Fibroblast of lung (primary cell): ENCODE results near the gene ZFP36L1. TPM values are rescaled to one million over a fixed set of nuclear protein-coding genes. Genes with fewer than 3 reads are reported as not detected.

Source experiments
- DNase-seq, 2 donors: peaks; one replicate each; pipeline versions ENCODE4 v3.0.0 to v3.0.0-alpha.2; 2010; ENCODE audit warnings: low read depth in 2 of 2
- H2AFZ ChIP-seq: 2 replicates; pipeline ENCODE4 v1.5.1; 2012; ENCODE audit warnings: low read length, control low read depth, inconsistent platforms
- H3K27ac ChIP-seq: 2 replicates; pipeline ENCODE4 v1.5.1; 2011; ENCODE audit warnings: low read length, control low read depth; ENCODE audit not compliant: insufficient read depth
- H3K27me3 ChIP-seq: 2 replicates; pipeline ENCODE4 v1.5.1; 2011; ENCODE audit warnings: mild to moderate bottlenecking, low read length; ENCODE audit not compliant: control insufficient read depth, insufficient read depth
- H3K36me3 ChIP-seq: 2 replicates; pipeline ENCODE4 v1.5.1; 2011; ENCODE audit warnings: low read length; ENCODE audit not compliant: control insufficient read depth, insufficient read depth
- H3K4me1 ChIP-seq: 2 replicates; pipeline ENCODE4 v1.5.1; 2011; ENCODE audit warnings: low read length; ENCODE audit not compliant: control insufficient read depth, insufficient read depth; ENCODE audit errors: extremely low read depth
- H3K4me2 ChIP-seq: 2 replicates; pipeline ENCODE4 v1.5.1; 2011; ENCODE audit warnings: low read length, control low read depth; ENCODE audit not compliant: insufficient read depth; ENCODE audit errors: extremely low read depth
- H3K4me3 ChIP-seq, 4 experiments: fragments of 200-600 bp in 1 of 4; sonication (generic) in 1 of 4; replicated peaks in 1 of 4; 2 replicates each; pipeline ENCODE4 v1.5.1; 2011 to 2016; ENCODE audit warnings: low read length in 4 of 4, low read depth in 3 of 4, mild to moderate bottlenecking in 3 of 4, control low read depth in 2 of 4, inconsistent platforms in 1 of 4, mixed read lengths in 1 of 4; ENCODE audit not compliant: insufficient read depth in 1 of 4; ENCODE audit errors: control extremely low read depth in 1 of 4
- H3K79me2 ChIP-seq: 2 replicates; pipeline ENCODE4 v1.5.1; 2012; ENCODE audit warnings: mild to moderate bottlenecking, low read length, inconsistent platforms; ENCODE audit not compliant: control insufficient read depth, insufficient read depth
- H3K9ac ChIP-seq: 2 replicates; pipeline ENCODE4 v1.5.1; 2011; ENCODE audit warnings: mild to moderate bottlenecking, low read length, control low read depth; ENCODE audit not compliant: insufficient read depth
- H3K9me3 ChIP-seq: 2 replicates; pipeline ENCODE4 v1.5.1; 2012; ENCODE audit warnings: low read depth, low read length; ENCODE audit not compliant: control insufficient read depth, insufficient read depth
- H4K20me1 ChIP-seq: 2 replicates; pipeline ENCODE4 v1.5.1; 2011; ENCODE audit warnings: low read length; ENCODE audit not compliant: control insufficient read depth, insufficient read depth; ENCODE audit errors: extremely low read depth
- EZH2 ChIP-seq: IDR thresholded peaks from 2 replicates; pipeline ENCODE4 v1.5.1; 2012; ENCODE audit warnings: low read length, control low read depth, mild to moderate bottlenecking; ENCODE audit errors: missing control alignments
- polyA plus RNA-seq, 2 donors: library from polyadenylated mRNA; depleted of rRNA in 1 of 2; stranded (reverse) in 1 of 2; unstranded in 1 of 2; fragments of >200 nt; gene quantifications; 2 replicates each; pipeline ENCODE4 v1.2.1, GENCODE V29; 2011 to 2012; ENCODE audit warnings: missing spikeins in 1 of 2
- total RNA-seq: library from RNA; depleted of rRNA; stranded (reverse); fragments of >200 nt; gene quantifications from 2 replicates; pipeline ENCODE4 v1.2.1, GENCODE V29; 2014
- TF ChIP-seq, protein P1 (sequence below), 2 donors: IDR thresholded peaks in 1 of 2; conservative IDR thresholded peaks in 1 of 2; 1 replicate in 1 of 2; 2 replicates in 1 of 2; pipeline ENCODE4 v1.5.1; 2011 to 2012; ENCODE audit warnings: low read length in 2 of 2, control low read depth in 1 of 2, inconsistent platforms in 1 of 2, low read depth in 1 of 2, mild to moderate bottlenecking in 1 of 2

ZFP36L1 gene
- total and polyA plus RNA-seq, 2 donors (not counting 1 experiment from before 2014, with no cell fraction given), result 22.0 to 41.7 TPM

GRCh38 chr14:68740788-68741476, 51.9 kb downstream of the ZFP36L1 start:
- H2AFZ ChIP-seq, result no peak overlapping the region
- no peaks in the 10 kb centered on the region for H4K20me1 ChIP-seq
- DNase-seq, result no peak
- H3K4me2 ChIP-seq, result no peak overlapping the region
- no peaks in the 10 kb centered on the region for H3K4me1 ChIP-seq
- no peak for TF ChIP-seq EZH2
- TF ChIP-seq, protein P1, sequence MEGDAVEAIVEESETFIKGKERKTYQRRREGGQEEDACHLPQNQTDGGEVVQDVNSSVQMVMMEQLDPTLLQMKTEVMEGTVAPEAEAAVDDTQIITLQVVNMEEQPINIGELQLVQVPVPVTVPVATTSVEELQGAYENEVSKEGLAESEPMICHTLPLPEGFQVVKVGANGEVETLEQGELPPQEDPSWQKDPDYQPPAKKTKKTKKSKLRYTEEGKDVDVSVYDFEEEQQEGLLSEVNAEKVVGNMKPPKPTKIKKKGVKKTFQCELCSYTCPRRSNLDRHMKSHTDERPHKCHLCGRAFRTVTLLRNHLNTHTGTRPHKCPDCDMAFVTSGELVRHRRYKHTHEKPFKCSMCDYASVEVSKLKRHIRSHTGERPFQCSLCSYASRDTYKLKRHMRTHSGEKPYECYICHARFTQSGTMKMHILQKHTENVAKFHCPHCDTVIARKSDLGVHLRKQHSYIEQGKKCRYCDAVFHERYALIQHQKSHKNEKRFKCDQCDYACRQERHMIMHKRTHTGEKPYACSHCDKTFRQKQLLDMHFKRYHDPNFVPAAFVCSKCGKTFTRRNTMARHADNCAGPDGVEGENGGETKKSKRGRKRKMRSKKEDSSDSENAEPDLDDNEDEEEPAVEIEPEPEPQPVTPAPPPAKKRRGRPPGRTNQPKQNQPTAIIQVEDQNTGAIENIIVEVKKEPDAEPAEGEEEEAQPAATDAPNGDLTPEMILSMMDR (conservative IDR thresholded peaks at IDR 0.05 in 1 of 2, IDR thresholded peaks at IDR 0.05 in 1 of 2; ENCODE audit: low read depth in 1 of 2, low read length in 2 of 2), result no peak
- H3K9me3 ChIP-seq, result no peaks in the 10 kb centered on the region
- H3K79me2 ChIP-seq, result no peaks in the 10 kb centered on the region
- H3K36me3 ChIP-seq, result no peaks in the 10 kb centered on the region
- H3K27ac ChIP-seq, result no peak overlapping the region
- no peak overlapping the region for H3K9ac ChIP-seq
- no peak overlapping the region for H3K4me3 ChIP-seq
- H3K27me3 ChIP-seq, result no peaks in the 10 kb centered on the region

DNA sequence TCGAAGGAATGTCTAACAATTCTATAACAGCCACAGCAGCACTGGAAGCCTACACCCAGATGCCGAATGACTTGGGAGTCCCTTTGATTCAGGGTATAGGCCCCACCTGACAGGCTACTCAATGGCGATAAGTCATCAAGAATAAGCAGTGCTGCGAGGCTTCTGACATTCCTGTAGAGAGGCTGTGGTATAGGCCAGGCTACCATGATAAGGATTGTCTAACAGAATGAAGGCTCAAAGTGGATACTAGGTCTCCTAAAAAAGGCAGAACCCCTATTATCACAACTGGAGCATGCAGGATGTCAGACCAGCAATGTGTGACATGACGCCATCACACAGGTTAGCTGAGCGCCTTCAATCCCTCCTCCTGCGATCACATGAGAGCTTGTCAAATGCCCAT, 53.2 kb downstream of the ZFP36L1 start:
- Histone ChIP-seq H3K79me2 (no peaks in the 10 kb centered on the region), H2AFZ (no peak overlapping the region), H3K4me1 (peaks cover 3% of the 10 kb centered on the region), H3K27ac (no peak overlapping the region), H3K9me3 (no peaks in the 10 kb centered on the region), H4K20me1 (no peaks in the 10 kb centered on the region), H3K27me3 (no peaks in the 10 kb centered on the region), H3K9ac (no peak overlapping the region), H3K36me3 (no peaks in the 10 kb centered on the region), H3K4me2 (no peak overlapping the region), H3K4me3 (no peak overlapping the region)
- no peak for DNase-seq
- TF ChIP-seq, protein P1 (conservative IDR thresholded peaks at IDR 0.05 in 1 of 2, IDR thresholded peaks at IDR 0.05 in 1 of 2; ENCODE audit: low read depth in 1 of 2, low read length in 2 of 2), result no peak
- no peak for TF ChIP-seq EZH2

- no peak overlapping the region for H2AFZ ChIP-seq
- no peak overlapping the region for H3K9ac ChIP-seq
- TF ChIP-seq, protein P1 (conservative IDR thresholded peaks at IDR 0.05 in 1 of 2, IDR thresholded peaks at IDR 0.05 in 1 of 2; ENCODE audit: low read depth in 1 of 2, low read length in 2 of 2), result no peak
- no peak for TF ChIP-seq EZH2
- no peak overlapping the region for H3K4me2 ChIP-seq
- DNase-seq, result no peak
- no peaks in the 10 kb centered on the region for H3K36me3 ChIP-seq
- peaks cover 3% of the 10 kb centered on the region for H3K4me1 ChIP-seq
- H3K79me2 ChIP-seq, result no peaks in the 10 kb centered on the region
- H4K20me1 ChIP-seq, result no peaks in the 10 kb centered on the region
- H3K27ac ChIP-seq, result no peak overlapping the region
- no peak overlapping the region for H3K4me3 ChIP-seq
- H3K27me3 ChIP-seq, result no peaks in the 10 kb centered on the region
- no peaks in the 10 kb centered on the region for H3K9me3 ChIP-seq
Observed at GRCh38 chr14:68738559-68738958, 54.3 kb downstream of the ZFP36L1 start.

Other genes with a start within 250 kb of the ZFP36L1 start
- 178 and 254 TPM in 2 replicates for gene ACTN1, start 186.2 kb upstream of the ZFP36L1 start, total RNA-seq
- 578 and 729 TPM in 2 replicates for gene ACTN1, start 186.2 kb upstream of the ZFP36L1 start, polyA plus RNA-seq